ENCODE results near the gene FOXP1.

The FOXP1 gene

DNA sequence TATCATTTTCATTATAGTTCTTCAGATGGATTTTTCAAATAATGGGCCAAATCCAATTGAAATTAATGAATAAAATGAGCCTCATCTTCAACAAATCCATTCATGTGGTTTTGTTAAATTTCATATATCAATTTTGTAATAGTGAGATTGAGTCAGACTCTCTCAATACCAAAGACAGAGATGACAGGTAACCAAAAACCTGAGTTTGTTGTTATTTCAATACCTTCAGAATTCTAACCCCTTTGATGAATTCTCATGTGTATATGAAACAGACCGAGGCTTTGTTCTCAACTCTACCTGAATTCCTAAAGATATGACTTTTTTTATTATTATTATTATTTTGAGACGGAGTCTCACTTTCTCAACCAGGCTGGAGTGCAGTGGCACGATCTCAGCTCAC lies 92.8 kb downstream of the FOXP1 start:
- DNase-seq (ENCODE audit: insufficient read length, low spot score) (no peak), FAIRE-seq (no peak)

DNA sequence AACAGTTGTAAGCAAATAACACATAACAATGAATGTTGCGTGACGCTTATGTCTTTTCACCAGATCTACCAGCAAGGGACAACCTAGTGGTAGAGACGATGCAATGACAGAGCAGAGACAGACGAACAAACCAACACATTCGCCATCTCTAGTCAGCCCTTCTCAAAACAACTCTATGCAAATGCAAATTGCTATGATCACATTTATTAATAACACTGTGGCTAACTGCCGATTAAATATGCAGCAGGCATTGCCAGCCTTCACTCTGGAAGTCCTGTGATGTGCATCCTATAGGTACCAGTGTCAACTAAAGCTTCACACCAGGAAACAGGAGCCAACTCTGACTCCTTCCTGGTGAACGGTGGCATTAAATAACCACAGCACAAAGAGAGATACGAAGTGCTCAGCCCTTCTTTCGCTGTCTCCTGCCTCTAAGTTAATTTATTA lies 94.2 kb downstream of the FOXP1 start:
- DNase-seq (ENCODE audit: insufficient read length, low spot score) (no peak), FAIRE-seq (no peak)

DNA sequence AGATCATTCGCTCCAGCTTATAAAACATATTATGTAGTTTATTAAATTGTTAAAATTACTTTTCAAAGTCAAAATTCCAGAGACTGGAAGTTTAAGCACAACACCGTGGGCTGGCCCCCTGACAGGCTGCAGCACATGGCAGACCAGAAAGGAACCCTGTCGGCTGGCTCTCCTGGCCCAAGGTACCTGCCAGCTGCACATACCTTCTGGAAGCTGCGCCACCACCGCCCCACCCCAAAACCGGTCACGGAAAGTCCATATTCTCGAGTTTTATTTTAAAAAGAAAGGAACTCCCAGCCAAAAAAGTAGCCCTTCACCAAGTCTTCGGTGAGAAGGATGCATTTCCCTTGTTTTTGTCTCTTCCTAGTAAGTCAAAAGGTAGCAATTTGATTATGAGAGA lies 94.6 kb downstream of the FOXP1 start:
- DNase-seq (ENCODE audit: insufficient read length, low spot score), result no peak
- no peak for FAIRE-seq

DNA sequence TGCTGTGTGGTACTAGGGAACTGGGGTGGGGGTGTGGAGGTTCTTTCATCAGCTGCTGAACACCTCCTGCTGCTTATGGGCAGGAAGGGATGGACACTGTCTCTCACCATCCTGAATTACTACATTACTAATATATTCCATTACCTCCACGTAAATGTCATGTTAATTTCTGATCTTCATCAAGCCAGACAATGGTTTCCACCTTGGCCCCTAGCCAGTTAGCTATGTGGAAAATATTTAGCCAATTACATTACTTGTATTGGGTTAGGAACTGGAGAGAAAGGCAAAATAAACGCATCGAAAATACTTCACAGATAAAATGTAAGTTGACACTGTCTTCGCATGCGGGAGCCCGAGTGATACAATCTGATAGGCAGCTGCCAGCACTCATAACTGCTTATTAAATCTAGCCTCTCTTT lies 95.1 kb downstream of the FOXP1 start:
- no peak for FAIRE-seq
- no peak for DNase-seq (ENCODE audit: insufficient read length, low spot score)

DNA sequence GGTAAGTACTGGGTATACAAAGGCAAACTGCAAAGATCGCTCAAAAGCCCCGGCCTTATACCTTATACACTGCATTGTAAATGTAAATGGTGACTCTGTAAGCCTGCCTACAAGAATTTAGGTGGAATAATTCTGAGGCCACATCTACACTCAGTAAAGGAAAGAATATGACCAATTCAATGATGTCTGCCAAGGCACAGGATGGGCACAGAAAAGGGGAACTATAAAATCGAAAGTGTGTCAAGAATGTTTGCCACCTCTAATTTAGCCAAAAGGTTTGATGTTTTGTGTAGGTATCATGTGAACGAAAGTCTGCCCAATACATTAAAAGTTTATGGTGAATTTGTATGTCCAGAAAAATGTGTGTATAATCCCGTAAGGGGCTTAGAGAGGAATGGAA lies 96.1 kb downstream of the FOXP1 start:
- no peak for DNase-seq (ENCODE audit: insufficient read length, low spot score)
- FAIRE-seq, result no peak

DNA sequence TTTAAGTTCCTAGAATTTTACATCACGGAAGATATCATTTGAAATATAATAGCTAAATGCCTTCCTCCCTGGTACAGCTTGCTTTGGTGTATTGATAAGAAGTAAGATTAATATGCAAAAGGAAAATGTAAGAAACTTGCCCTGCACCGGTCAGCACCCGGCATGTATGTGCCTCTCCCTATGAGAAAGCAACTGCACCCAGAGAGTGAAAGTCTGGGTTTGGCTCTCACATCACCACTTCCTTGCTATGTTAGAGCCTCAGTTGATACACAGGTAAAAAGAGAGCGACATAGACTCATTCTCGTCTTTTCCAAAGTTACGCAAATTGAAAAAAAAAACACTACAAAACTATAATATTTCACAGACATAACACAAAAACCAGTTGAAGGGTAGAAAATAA lies 96.7 kb downstream of the FOXP1 start:
- FAIRE-seq (no peak), DNase-seq (ENCODE audit: insufficient read length, low spot score) (no peak)

DNA sequence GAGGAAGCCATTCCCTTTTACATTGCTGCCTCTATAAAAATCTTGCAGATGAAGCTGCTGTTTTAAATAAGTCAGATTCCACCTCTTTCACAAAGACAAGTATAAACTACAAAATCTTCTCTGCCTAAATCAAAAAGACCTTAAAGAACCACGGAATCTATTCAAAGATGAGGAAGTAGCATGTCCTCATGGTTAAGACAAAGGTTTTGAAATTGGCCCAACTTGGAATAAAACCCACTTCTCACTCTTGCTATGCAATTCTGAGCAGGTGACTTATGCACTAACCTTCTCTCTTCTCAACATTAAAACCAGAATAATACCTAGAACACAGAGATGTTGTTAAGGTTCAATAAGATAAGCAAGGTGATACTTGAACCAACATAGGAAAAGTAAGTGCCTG lies 97.6 kb downstream of the FOXP1 start:
- FAIRE-seq (no peak), DNase-seq (ENCODE audit: insufficient read length, low spot score) (no peak)

DNA sequence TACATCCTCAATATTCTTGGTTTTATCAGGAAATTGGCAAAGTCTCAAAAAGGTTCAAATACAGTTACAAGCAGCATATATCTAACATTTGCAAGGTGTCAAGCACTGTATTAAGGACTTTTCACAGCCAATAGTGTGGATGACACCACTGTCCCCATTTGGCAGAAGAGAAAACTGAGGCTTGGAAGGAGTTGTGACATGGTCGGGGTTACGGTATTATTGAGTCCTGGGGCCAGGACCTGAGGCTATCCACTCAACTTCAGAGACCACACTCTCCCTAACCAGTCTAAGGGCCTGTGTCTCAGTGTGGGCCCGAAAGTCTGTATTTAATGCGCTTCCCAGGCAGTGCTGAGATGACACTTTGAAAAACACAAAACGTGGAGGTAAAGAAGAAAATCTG lies 99.1 kb downstream of the FOXP1 start:
- DNase-seq (ENCODE audit: insufficient read length, low spot score) (no peak), FAIRE-seq (peak; percentile 37)

DNA sequence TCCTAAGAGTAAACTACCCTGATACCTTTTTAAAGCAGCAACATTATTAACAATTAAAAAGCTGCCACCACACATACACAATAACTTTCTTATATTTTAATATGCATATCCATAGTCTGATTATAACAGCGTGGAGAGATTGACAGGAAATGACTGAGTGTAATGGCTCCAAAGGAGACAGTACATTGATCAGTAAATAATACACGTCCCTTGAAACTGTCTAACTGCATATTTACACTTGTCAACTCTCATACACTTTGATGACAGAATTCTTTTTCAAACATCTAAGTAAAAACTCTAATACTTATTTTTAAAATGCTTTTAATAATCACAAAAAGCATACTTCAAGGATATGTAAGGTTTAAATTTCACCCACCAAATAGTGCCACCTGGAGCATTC lies 99.5 kb downstream of the FOXP1 start:
- no peak for DNase-seq (ENCODE audit: insufficient read length, low spot score)

DNA sequence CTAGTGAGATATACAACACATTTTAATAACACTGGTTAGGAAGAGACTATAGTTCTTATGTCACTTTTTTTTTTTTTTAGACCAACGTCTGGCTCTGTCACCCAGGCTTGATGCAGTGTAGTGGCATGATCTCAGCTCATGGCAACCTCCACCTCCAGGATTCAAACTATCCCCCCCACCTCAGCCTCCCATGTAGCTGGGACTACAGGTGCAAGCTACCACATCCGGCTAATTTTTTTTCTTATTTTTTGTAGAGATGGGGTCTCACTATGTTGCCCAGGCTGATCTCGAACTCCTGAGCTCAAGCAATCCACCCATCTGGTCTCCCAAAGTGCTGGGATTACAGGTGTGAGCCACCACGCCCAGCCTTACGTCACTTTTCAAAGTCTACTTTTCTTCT lies 100.8 kb downstream of the FOXP1 start:
- FAIRE-seq (no peak), DNase-seq (ENCODE audit: insufficient read length, low spot score) (no peak)

More for the DNA sequence above, 99.5 kb downstream of the FOXP1 start:
- FAIRE-seq, result no peak

DNA sequence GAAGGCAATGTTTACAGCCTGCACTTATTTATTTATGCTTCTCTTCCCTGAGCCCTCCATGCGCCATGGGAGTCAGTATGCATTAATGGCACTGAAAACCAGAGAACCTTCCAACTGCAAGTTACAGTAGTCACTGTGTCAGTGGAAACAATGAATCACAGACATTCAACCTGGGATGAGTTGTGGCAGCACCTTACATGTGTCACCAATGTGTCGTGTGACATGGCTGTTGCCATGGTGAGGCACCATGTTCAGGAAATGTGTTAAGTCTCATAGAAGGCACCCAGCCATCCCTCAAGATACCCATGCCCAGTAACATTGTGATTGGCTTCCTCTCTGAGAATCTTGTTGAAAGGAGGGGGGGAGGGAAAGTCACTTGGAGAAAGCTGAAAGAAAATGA lies 105.0 kb downstream of the FOXP1 start:
- DNase-seq (ENCODE audit: insufficient read length, low spot score) (no peak), FAIRE-seq (no peak)

DNA sequence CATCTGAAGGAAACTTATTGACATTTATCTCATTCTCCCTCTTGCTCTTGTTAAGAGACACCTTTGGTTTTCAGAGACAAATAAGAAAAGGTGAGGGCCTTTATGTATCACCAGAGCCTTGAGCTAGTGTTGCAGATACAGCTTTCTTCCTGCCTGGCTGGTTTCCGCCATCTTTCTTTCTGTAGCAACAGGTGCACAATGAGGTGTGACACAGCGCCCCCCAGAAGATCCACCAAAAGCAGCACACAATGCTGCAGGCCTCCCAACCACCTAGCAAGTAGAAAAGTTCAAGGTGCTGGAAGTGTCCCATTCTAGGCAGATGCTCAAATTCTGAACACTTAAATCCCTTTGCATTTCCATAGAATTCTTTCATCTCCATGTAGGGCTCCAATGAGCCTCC lies 106.6 kb downstream of the FOXP1 start:
- no peak for DNase-seq (ENCODE audit: insufficient read length, low spot score)
- FAIRE-seq, result no peak

DNA sequence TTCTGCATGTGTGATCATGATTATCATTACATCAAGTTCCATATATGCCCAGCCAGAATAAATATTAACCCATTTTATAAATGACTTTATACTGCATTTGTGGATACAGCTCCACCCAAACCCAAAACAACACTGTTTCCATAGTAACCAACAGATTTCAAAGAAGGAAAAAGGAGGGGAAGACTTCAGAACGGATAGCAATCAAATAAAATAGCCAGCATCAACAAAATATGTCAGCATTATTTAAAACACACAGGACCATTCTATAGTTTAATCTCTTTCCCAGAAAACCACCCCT lies 114.4 kb downstream of the FOXP1 start:
- DNase-seq (ENCODE audit: insufficient read length, low spot score), result no peak
- FAIRE-seq, result no peak

DNA sequence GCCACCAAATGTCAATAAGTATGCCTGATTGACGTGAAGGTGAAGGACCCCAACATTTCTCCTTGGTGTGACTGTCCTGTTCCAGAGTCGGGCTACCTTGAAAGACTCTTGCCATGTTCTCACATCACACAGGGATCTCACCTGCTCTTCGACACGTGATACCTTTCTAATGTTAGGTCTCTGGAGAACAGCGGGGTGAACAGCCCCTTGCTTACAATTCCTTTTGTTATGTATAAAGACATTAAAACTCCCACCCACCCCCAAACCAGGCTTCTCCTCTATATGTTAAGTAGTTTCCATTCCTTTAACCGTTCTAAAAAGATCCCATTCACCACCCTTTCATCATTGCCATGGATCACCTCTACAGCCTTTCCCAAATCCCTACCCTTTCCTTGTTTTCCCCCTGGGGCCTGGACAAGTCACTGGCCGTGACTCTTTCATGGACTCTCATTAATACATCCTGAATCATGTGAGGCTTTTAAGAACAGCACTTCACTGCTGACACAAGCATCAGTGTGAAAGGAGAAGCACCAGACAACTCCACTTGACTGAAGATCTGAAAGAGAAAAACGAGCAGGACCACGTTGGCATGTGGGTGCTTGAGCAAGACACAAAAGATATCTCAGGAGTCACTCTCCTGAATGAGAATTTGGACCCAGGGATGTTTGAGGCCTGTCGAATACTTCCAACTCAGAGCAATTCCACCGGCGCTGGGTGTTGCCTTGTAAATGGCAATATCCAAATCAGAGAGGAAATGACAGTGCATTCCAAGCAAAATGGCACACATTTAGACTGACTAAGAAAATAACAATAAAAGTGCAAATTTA lies 115.0 kb downstream of the FOXP1 start:
- FAIRE-seq (no peak), DNase-seq (ENCODE audit: insufficient read length, low spot score) (no peak)

DNA sequence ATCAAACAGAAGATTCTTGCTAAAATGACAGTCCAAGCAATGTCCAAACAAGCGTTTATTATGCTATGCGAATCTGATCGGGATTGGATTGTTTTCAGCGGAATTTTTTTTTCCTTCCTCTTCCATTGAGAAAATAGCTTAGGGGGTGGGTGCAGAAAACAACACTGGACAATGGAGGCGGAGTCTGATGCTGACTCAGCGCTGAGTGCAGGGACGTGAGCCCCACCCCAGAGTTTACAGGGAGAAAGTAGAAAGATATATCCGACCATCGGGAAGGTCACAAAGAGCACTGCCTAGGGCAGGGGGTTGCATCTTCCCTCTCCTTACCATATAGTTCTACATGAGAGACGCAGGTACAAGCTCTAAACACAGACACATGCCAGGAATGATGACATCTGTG lies 117.0 kb downstream of the FOXP1 start:
- DNase-seq (ENCODE audit: insufficient read length, low spot score), result no peak
- FAIRE-seq, result no peak

DNA sequence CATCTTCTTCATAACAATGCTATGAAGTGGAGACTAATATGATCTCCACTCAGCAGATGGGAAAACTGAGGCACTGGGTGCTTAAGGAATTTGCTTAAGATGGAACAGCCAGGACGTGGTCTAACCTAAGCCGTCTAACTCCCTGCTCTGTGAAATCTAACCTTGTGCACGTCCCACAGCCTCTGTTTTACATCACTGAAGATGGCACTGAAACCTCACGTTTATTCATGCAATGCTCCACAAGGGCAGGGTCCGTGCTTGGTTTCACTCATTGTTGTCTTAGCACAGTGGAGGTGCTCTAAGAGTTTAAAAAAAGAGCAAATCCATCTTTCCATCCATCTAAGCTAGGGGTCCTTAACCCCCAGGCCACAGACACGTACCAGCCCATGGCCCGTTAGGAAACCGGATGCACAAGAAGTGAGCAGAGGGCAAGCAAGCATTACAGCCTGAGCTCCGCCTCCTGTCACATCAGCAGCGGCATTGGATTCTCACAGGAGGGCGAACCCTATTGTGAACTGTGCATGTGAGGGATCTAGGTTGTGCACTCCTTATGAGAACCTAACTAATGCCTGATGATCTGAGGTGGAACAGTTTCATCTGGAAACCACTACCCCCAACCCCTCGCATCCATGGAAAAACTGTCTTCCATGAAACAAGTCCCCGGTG lies 118.0 kb downstream of the FOXP1 start:
- no peak for FAIRE-seq
- no peak for DNase-seq (ENCODE audit: insufficient read length, low spot score)

DNA sequence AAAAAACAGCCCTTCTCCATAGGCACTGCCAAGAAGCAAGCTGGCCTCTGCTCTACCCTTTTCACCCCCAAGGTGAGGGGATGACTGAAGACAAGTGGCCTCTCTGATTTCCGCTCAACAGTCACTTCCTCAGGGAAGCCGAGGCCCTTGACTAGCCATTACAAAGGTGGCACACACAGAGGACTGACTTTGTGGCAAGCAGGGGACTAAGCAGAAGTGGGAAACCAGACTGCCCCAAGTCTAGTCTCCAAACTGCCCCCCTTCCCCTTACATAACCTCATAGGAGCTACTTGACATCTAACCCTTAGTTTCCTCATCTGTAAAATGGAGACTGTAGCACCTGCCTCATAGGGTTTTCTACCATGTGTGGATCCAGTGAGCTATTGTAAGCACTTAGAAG lies 118.9 kb downstream of the FOXP1 start:
- FAIRE-seq (no peak), DNase-seq (ENCODE audit: insufficient read length, low spot score) (no peak)

DNA sequence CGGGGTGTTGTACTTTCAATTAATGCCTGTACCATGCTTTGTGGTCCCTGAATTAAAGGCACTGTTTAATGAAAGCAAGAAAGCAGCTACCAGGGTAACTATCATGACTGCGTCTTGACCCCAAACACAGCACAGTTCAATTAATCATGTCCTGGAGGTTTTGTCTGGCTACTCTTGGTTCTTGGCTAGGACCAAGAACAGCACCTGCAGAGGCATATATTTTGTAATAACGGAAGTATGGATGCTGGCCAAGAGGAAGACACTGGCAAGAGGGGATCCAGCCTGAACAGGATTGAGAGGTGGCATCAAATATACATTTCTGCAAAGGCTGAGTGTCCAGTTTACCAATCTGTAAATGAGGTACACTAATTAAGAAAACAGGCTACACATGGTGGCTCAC lies 119.9 kb downstream of the FOXP1 start:
- no peak for FAIRE-seq
- no peak for DNase-seq (ENCODE audit: insufficient read length, low spot score)

DNA sequence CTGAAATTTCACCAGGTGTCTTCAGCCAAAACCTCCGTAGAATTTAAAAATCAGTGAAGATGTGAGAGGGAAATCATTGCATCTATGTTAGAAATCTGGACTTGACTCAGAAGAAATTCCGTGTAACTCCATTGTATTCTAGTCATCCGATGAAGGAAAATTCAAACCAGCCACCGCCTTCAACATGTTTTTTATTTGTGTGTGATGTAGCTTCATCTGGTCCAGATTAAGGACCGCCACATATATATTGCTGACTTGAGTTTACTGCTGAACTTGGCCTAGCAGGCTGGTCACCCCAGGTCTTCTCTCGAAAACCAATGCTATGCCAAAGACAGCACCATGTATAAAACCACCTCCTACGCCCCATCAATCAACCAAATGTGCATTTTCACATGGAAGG lies 120.9 kb downstream of the FOXP1 start:
- DNase-seq (ENCODE audit: insufficient read length, low spot score) (no peak), FAIRE-seq (no peak)

DNA sequence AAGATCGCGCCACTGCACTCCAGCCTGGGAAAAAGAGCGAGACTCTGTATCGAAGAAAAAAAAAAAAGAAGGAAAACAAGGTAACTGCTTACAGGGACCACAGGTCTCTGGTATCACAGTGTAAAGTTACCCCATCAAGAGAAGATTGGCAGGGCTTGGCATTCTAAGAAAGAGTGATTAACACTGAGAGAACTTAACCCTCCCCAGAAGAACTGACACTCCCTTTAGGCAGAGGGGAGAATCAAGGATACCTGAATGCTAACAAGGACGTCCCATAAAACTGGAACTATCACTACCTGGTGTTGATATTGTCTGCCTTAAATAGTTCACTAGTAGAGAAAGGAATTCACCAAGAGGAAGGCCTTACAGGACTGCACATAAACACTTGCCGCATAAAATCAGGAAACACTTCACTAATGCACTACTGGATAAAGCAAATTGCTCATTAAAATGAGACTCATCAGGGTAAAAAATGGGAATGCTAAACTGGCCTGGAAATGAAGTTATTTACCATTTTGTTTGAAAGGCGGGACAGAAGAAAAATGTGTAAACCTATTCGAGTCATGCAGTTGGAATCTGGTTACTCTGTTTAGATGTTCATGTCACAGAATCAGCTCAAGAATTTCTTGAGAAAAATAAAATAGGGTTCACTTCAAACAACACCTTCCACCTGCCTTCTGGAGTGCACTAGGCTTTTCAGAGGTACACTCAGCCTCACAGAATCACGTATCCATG lies 121.6 kb downstream of the FOXP1 start:
- no peak for FAIRE-seq
- no peak for DNase-seq (ENCODE audit: insufficient read length, low spot score)

DNA sequence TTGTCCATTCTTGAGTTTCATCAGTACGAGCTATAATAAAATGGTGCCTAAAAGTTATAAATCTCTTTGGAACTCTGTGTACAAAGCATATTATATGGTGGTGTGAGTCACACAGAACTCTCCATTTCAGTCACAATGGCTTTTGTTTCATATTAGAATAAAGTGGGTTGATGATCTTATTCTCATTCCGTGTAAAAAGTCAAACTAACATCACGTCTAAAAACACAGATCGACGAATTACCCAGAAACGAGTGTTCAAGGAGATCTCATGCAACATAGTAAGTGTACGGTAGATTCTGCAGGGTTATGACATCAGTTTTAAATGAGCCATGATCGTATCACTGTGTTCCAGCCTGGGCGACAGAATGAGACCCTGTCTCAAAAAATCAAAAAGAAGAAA lies 122.4 kb downstream of the FOXP1 start:
- FAIRE-seq (no peak), DNase-seq (ENCODE audit: insufficient read length, low spot score) (no peak)

DNA sequence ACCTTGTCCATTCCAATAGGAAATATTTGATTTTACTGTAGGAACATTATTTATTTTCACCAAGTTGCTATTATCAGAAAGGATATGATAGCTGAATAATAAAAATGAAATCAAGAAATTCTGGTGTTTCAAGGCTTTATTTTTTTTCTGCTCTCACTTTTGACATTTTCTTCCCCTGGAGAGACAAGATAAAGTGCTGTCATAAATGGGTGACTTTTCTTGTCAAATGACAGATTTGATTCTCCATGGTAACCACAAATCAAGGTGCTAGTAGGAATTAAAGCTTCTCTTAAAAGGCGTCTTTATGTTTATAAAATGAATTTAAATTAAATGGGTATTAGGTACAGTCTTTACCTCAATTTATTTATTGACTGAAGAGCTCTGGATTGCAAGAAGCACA lies 124.6 kb downstream of the FOXP1 start:
- DNase-seq (ENCODE audit: insufficient read length, low spot score) (no peak), FAIRE-seq (no peak)

Data from GM19239 (cell line).